ENCODE data around the gene ACIN1. TPM values are rescaled to one million over a fixed set of nuclear protein-coding genes. Genes with fewer than 3 reads are reported as not detected.
"Not testable (repeated sequence)": the region's sequence is repeated elsewhere in the genome, so short reads cannot be mapped to it uniquely, and the experiment has no call there.

The ACIN1 gene
- total and polyA plus RNA-seq, 9 of the 15 experiments (the other 6 are each of a cell fraction or from before 2014, with no cell fraction given), result 5.0 to 196 (median 129) TPM

- ATAC-seq; H3K79me2 ChIP-seq (ENCODE audit: control insufficient read depth, insufficient read depth, low read length); H3K9ac ChIP-seq (ENCODE audit: insufficient read depth in 1 of 2, low read depth in 2 of 2, low read length in 2 of 2); FAIRE-seq; H3K4me3 ChIP-seq; H3K36me3 ChIP-seq (ENCODE audit: control insufficient read depth, insufficient read depth, low read length); H3K9me3 ChIP-seq (replicated peaks; ENCODE audit: control insufficient read depth, insufficient read depth, low read depth, low read length); H4K20me1 ChIP-seq (replicated peaks; ENCODE audit: control insufficient read depth, insufficient read depth, low read length); DNase-seq (ENCODE audit: extremely low read depth in 1 of 4, low spot score in 3 of 4); H3K4me2 ChIP-seq (ENCODE audit: insufficient read depth, low read length); H3K27me3 ChIP-seq (ENCODE audit: control insufficient read depth in 2 of 2, insufficient read depth in 2 of 2, low read length in 2 of 2); BruUV-seq (replicated peaks); H2AFZ ChIP-seq (ENCODE audit: low read depth, low read length); H3K9me1 ChIP-seq (ENCODE audit: control insufficient read depth, insufficient read depth, low read length); H3K27ac ChIP-seq (ENCODE audit: extremely low read depth, low read depth, low read length): not testable (repeated sequence)
- in situ Hi-C loops (cut with MboI), result loop anchor here (5.0 kb wide), 1 partner anchor 41 kb away; no protein-coding TSS in a partner anchor
- ChIA-PET POLR2A (interaction anchor here (1.0 to 3.5 kb wide), 4 partner anchors 13 to 49 kb away, joined by 3 to 12 read pairs (median 4); partner anchors contain the start of genes ACIN1 and C14orf119), CTCF (ENCODE audit: low intra/inter-chr PET ratio) (interaction anchor here (1.9 to 5.6 kb wide), 3 partner anchors 31 to 122 kb away, joined by 8 to 109 read pairs (median 25); no protein-coding TSS in a partner anchor)
- intact Hi-C loops (cut with micrococcal nuclease), result loop anchor here (5.0 kb wide), 2 partner anchors 121 to 136 kb away; no protein-coding TSS in a partner anchor
- H3K4me1 ChIP-seq (replicated peaks in 1 of 2; ENCODE audit: control insufficient read depth in 2 of 2, insufficient read depth in 2 of 2, low read length in 2 of 2), result peaks cover 12 to 24% of the 10 kb centered on the region in 2 experiments; a peak in 4 of 5 replicates
- TF ChIP-seq ZBTB33 (CRISPR knock-in tag; IDR thresholded peaks at IDR 0.05) (peak; percentile 85), SMAD4 (CRISPR knock-in tag; conservative IDR thresholded peaks at IDR 0.05) (peak; percentile 67)
- 67% methylated on average over 9 of the region's 24 CpGs for WGBS (ENCODE audit: insufficient coverage, low coverage, missing lambda C conversion rate)
Observed at GRCh38 chr14:23108169-23108568, 13.2 kb upstream of the ACIN1 start.

Measured in K562 (cell line).